Left ventricle myocardium inferior (tissue), 1 donor: Measurements from ENCODE around the gene CLN6. TPM values are rescaled to one million over a fixed set of nuclear protein-coding genes. Genes with fewer than 3 reads are reported as not detected.
"Not testable (repeated sequence)": the region's sequence is repeated elsewhere in the genome, so short reads cannot be mapped to it uniquely, and the experiment has no call there.

ENCODE experiments used
- DNase-seq: peaks from one replicate; pipeline ENCODE4 v3.0.0-alpha.2; 2020
- H3K27ac ChIP-seq: fragments of 200-600 bp; replicated peaks from 2 replicates; pipeline ENCODE4 v1.8.0; 2021
- H3K27me3 ChIP-seq: fragments of 200-600 bp; 2 replicates; pipeline ENCODE4 v1.8.0; 2021; ENCODE audit warnings: low read depth
- H3K36me3 ChIP-seq: fragments of 200-600 bp; 2 replicates; pipeline ENCODE4 v1.8.0; 2021
- H3K4me1 ChIP-seq: fragments of 200-600 bp; 2 replicates; pipeline ENCODE4 v1.8.0; 2021
- H3K4me3 ChIP-seq: fragments of 200-600 bp; 2 replicates; pipeline ENCODE4 v1.8.0; 2021; ENCODE audit warnings: mild to moderate bottlenecking, moderate library complexity
- H3K9me3 ChIP-seq: fragments of 200-600 bp; replicated peaks from 2 replicates; pipeline ENCODE4 v1.8.0; 2021
- intact Hi-C: fragments of 100-400 bp; cut with micrococcal nuclease; formaldehyde crosslinking; loops from one replicate; pipeline ENCODE4 v1.11.0; 2022
- total RNA-seq: library from RNA; stranded (reverse); fragmentation: NEBNext Ultra II Directional; extraction: Animal tissue kit (Norgen Biotek cat#: 25700); gene quantifications from one replicate; pipeline ENCODE4 v1.2.1, GENCODE V29; 2021
- TF ChIP-seq, protein P1 (sequence below): fragments of 200-600 bp; IDR thresholded peaks from 2 replicates; pipeline ENCODE4 v1.8.0; 2021; ENCODE audit warnings: antibody characterized with exemption, mild to moderate bottlenecking, borderline replicate concordance
- donor health status: DM: no; HTN: yes; CAD: no; lungs with severe emphysema.

The CLN6 gene
- total RNA-seq, 1 donor from 2014 or later: 6.6 TPM

DNA sequence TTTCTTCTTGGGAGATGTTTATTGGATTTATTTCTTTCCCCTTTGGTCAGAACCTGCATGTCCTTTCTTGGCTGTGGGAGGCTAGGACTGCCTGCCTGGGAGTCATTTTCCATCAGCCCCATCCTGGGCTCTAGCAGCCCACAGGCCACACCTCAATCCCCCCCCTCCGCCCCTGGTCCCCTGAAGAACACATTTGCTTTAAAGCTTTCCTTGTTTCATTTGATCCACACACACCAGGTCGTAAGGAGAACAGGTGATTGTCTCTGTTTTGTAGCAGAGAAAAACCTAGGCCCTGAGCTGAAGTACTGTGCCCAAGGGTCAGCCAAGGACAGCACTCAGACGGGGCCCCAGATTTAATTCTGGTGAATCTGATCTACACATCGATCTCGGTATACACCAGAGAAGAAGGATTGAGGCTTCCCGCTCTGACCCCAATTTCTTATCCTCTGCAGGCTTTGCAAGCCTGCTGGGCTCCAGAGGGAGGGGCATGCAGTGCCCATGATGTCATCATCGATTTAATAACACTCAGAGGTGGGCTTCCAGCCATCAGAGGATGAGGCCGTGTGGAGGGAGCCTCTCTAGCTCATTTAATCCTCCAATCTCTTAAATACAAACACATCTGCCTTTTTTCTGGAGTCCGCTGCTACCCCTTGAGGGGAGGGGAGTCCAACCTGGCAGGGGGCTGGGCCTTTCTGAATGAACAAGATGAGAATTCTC is 1.7 kb upstream of the CLN6 start:
- TF ChIP-seq, protein P1, sequence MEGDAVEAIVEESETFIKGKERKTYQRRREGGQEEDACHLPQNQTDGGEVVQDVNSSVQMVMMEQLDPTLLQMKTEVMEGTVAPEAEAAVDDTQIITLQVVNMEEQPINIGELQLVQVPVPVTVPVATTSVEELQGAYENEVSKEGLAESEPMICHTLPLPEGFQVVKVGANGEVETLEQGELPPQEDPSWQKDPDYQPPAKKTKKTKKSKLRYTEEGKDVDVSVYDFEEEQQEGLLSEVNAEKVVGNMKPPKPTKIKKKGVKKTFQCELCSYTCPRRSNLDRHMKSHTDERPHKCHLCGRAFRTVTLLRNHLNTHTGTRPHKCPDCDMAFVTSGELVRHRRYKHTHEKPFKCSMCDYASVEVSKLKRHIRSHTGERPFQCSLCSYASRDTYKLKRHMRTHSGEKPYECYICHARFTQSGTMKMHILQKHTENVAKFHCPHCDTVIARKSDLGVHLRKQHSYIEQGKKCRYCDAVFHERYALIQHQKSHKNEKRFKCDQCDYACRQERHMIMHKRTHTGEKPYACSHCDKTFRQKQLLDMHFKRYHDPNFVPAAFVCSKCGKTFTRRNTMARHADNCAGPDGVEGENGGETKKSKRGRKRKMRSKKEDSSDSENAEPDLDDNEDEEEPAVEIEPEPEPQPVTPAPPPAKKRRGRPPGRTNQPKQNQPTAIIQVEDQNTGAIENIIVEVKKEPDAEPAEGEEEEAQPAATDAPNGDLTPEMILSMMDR: no peak
- H3K9me3 ChIP-seq: no peaks in the 10 kb centered on the region
- H3K4me3 ChIP-seq: no peak overlapping the region
- DNase-seq: no peak
- peaks cover 26% of the 10 kb centered on the region for H3K4me1 ChIP-seq
- no peaks in the 10 kb centered on the region for H3K36me3 ChIP-seq
- H3K27me3 ChIP-seq: no peaks in the 10 kb centered on the region
- intact Hi-C loops: no loop called here
- no peak overlapping the region for H3K27ac ChIP-seq

DNA sequence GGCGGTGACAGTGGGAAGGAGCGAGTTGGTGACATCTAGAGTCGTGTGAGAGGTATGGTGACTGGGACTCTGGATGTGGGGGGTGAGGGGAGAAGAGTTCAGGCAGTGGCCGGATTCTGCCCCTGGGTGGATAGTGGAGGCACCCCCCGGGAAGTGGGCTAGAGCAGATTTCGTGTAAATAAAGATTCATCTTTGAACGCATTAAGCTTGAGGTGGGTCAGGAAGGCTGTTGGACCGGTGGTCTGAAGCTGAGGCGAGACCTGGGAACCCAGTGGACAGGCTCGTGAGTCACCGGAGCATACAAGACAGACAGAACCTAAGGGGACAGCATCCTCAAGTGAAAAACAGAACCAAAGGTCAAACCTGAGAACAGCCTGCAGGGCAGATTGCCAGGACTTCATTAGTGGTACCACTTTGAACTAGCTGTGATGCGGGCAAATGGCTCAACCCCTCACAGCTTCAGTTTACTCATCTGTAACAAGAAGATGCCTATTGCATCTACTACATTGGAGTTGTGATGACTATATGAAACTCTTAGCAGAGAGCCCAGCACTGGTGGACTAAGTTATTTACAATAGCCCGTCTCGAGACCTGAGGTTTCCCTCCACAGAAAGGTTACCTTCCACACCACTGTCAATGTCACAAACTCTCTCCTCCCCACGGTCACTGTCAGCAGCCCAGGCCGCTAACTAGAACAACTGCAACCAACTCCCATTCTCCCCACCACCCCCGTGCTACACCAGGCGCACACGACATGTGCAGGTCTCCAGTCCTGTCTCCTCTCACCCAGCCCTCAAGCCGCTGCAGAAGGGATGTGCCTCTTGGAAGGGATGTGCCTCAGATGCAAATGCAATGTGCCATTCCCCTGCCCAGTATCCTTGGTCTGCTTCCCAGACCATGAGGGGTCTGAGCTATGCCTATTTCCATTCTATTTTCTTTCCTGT is 901 bp upstream of the CLN6 start:
- Histone ChIP-seq H3K27ac (peak overlapping the region; percentile 88), H3K4me1 (peaks cover 26% of the 10 kb centered on the region), H3K9me3 (no peaks in the 10 kb centered on the region), H3K27me3 (no peaks in the 10 kb centered on the region), H3K36me3 (no peaks in the 10 kb centered on the region), H3K4me3 (peak overlapping the region; percentile 93)
- no peak for DNase-seq
- TF ChIP-seq, protein P1: no peak
- intact Hi-C loops: no loop called here

DNA sequence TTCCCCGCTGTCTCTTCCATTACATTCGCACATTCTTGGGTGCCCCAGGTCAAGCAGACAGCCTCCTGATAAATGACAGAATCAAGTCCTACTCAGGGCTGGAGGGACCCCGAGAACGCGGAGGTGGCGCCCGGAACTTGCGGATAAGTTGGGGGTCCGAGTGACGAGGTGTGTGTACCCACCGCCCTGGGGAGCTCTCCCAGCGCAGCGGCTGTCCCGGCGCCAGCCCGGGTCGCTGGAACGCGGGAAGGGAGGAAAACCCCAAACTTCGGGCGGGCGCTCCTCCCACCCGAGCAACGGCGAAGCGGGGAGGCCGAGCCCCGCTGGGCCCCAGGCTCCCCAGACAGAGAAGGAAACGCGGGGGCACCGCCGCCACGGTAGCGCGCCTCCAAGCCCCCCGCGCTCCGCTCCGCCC is 550 bp downstream of the CLN6 start:
- Histone ChIP-seq H3K9me3 (no peaks in the 10 kb centered on the region), H3K27me3 (no peaks in the 10 kb centered on the region), H3K36me3 (no peaks in the 10 kb centered on the region), H3K4me3 (peak overlapping the region; percentile 93), H3K4me1 (peaks cover 26% of the 10 kb centered on the region), H3K27ac (peak overlapping the region; percentile 88)
- no peak for DNase-seq
- TF ChIP-seq, protein P1: no peak
- intact Hi-C loops: no loop called here

DNA sequence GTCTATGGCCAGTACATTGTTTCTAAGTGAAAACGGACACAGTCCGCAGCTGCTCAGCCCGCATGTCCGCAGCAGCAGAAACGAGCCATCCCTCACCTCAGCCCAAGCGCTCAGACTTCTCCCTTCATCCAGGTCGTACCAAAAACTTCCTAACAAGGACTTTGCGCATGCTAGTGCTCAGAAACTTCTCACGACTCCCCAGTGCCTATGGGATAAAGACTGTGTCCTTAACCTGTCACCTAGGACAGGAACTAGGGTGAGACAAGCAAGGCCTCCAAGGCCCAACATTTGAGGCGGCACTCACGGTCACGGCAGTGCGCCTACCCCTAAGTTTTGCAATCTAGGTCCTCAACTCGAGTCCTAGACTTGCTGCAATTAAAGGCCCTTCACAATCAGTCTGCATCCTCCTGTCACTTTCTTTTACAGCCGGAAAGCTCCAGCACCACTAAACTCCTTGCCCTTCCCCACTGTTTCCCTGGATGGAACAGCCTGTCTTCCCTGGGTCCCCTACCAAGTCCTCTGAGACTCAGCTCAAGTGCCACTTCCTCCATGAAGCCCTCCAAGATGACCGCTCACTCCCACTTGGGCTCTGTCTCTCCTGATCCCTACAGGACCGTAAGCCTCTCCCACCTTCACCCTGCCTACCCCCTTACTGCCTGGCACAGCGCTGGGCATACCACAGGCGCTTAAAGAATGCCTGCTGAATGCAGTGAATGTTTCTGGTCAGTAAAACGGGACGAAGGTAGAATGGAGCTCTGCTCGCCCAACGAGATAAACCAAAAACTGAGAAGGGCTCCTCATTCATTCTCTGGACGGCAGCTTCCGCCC is 1.2 kb downstream of the CLN6 start:
- intact Hi-C loops: no loop called here
- TF ChIP-seq, protein P1: no peak
- H3K27ac ChIP-seq: peak overlapping the region; percentile 88

DNA sequence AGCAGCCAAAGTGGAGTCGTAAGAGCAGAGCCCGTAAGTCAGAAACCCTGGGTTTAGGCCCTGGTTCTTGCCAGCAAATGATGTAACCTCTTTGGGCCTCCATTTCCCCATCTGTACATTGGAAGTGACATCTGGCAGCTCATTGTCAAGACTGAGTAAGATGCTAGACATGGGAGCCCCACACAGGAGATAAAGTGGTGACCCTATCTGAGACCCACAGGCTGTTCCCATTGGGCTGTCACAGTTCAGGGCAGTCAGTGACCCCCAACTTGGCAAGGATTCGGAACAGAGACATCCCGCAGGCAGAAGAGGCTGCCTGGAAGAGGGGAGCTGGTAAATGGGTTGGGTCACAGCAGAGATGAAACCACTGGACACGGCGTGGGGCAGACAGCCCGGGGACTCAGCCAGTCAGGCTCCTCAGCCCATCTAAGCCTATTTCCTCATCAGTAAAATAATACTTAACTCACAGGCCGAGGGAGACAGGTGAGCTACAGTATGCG is 1.8 kb downstream of the CLN6 start:
- no peak overlapping the region for H3K27ac ChIP-seq
- H3K4me3 ChIP-seq: no peak overlapping the region
- intact Hi-C loops: no loop called here
- DNase-seq: no peak
- H3K27me3 ChIP-seq: no peaks in the 10 kb centered on the region
- peaks cover 26% of the 10 kb centered on the region for H3K4me1 ChIP-seq
- no peaks in the 10 kb centered on the region for H3K36me3 ChIP-seq
- no peaks in the 10 kb centered on the region for H3K9me3 ChIP-seq
- TF ChIP-seq, protein P1: no peak

More for the DNA sequence above, 1.2 kb downstream of the CLN6 start:
- H3K4me1 ChIP-seq: peaks cover 26% of the 10 kb centered on the region
- H3K9me3 ChIP-seq: no peaks in the 10 kb centered on the region
- H3K27me3 ChIP-seq: no peaks in the 10 kb centered on the region
- no peaks in the 10 kb centered on the region for H3K36me3 ChIP-seq
- DNase-seq: peak; percentile 7
- H3K4me3 ChIP-seq: peak overlapping the region; percentile 93

DNA sequence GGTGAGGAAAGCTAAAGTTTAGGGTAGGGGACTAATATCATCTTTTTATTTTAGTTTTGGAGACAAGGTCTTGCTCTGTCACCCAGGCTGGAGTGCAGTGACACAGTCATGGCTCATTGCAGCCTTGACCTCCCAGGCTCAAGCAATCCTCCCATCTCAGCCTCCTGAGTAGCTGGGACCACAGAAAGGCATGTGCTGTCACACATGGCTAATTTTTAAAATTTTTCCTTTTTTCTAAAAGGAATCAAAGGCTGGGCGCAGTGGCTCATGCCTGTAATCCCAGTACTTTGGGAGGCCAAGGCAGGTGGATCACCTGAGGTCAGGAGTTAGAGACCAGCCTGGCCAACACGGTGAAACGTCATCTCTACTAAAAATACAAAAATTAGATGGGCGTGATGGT is 4.1 kb downstream of the CLN6 start:
- H3K36me3 ChIP-seq, H3K27ac ChIP-seq, H3K4me3 ChIP-seq, H3K9me3 ChIP-seq, intact Hi-C loops, H3K27me3 ChIP-seq, DNase-seq: not testable (repeated sequence)
- peaks cover 25% of the 10 kb centered on the region for H3K4me1 ChIP-seq
